K562 (cell line): ENCODE measurements around the gene RASGRP1. TPM values are rescaled to one million over a fixed set of nuclear protein-coding genes. Genes with fewer than 3 reads are reported as not detected.

Source experiments
- CBX8 ChIP-seq: fragments of 200-600 bp; sonication (generic); IDR thresholded peaks from 2 replicates; pipeline ENCODE4 v1.6.1; 2012; ENCODE audit warnings: borderline replicate concordance, mixed run types, low read depth, mild to moderate bottlenecking, moderate library complexity, mixed read lengths, low read length, control low read depth, inconsistent platforms; ENCODE audit not compliant: poor library complexity, severe bottlenecking; ENCODE audit errors: extremely low read depth
- DACH1 ChIP-seq: fragments of 450-650 bp; IDR thresholded peaks from 2 replicates; pipeline ENCODE4 v1.6.1; 2018; ENCODE audit not compliant: partially characterized antibody
- ELF1 ChIP-seq: fragments of 200-800 bp; sonication (Bioruptor generic); IDR thresholded peaks from 2 replicates; pipeline ENCODE4 v1.6.1; 2016; ENCODE audit warnings: missing genetic modification characterization, missing compliant biosample characterization
- GATAD2A ChIP-seq: fragments of 450-650 bp; IDR thresholded peaks from 2 replicates; pipeline ENCODE4 v1.6.1; 2017
- HNRNPUL1 ChIP-seq: fragments of 200-400 bp; formaldehyde crosslinking; IDR thresholded peaks from 2 replicates; pipeline ENCODE4 v1.6.1; 2017; ENCODE audit warnings: low read length
- LCOR ChIP-seq: sonication (generic); formaldehyde crosslinking; IDR thresholded peaks from 2 replicates; pipeline ENCODE4 v1.8.0; 2022; ENCODE audit warnings: mild to moderate bottlenecking, missing genetic modification reagents
- MAFF ChIP-seq: IDR thresholded peaks from 2 replicates; pipeline ENCODE4 v1.6.1; 2012; ENCODE audit warnings: low read length, improper control_type of control experiment
- MXI1 ChIP-seq: IDR thresholded peaks from 2 replicates; pipeline ENCODE4 v1.6.1; 2011; ENCODE audit warnings: low read depth, mild to moderate bottlenecking, improper control_type of control experiment, low read length
- POLR2B ChIP-seq: fragments of 450-650 bp; IDR thresholded peaks from 2 replicates; pipeline ENCODE4 v1.6.1; 2018; ENCODE audit warnings: low read depth; ENCODE audit not compliant: partially characterized antibody
- POLR3G ChIP-seq: IDR thresholded peaks from 2 replicates; pipeline ENCODE4 v1.6.1; 2011; ENCODE audit not compliant: insufficient read length, insufficient replicate concordance; ENCODE audit errors: extremely low read depth
- PRMT5 ChIP-seq: sonication (generic); formaldehyde crosslinking; IDR thresholded peaks from 2 replicates; pipeline ENCODE4 v1.5.0; 2020; ENCODE audit warnings: missing genetic modification reagents
- PTTG1 ChIP-seq: fragments of 450-650 bp; IDR thresholded peaks from 2 replicates; pipeline ENCODE4 v1.6.1; 2016; ENCODE audit warnings: low read depth, mild to moderate bottlenecking, missing genetic modification characterization, missing compliant biosample characterization
- RBFOX2 ChIP-seq: fragments of 200-400 bp; formaldehyde crosslinking; IDR thresholded peaks from 2 replicates; pipeline ENCODE4 v1.6.1; 2017; ENCODE audit warnings: low read depth, mild to moderate bottlenecking, low read length, moderate library complexity
- RFX1 ChIP-seq: fragments of 450-650 bp; IDR thresholded peaks from 2 replicates; pipeline ENCODE4 v1.6.1; 2016; ENCODE audit warnings: mild to moderate bottlenecking, moderate library complexity
- SMARCA4 ChIP-seq: fragments of 450-650 bp; IDR thresholded peaks from 2 replicates; pipeline ENCODE4 v1.6.1; 2016
- SMC3 ChIP-seq: conservative IDR thresholded peaks from 2 replicates; pipeline ENCODE4 v1.6.1; 2011; ENCODE audit warnings: low read depth, low read length, improper control_type of control experiment; ENCODE audit not compliant: insufficient read depth
- TCF7 ChIP-seq: sonication (generic); IDR thresholded peaks from 2 replicates; pipeline ENCODE4 v1.6.1; 2016; ENCODE audit warnings: antibody characterized with exemption, borderline replicate concordance
- USF2 ChIP-seq: sonication (generic); formaldehyde crosslinking; IDR thresholded peaks from 2 replicates; pipeline ENCODE4 v1.5.0; 2020; ENCODE audit warnings: missing genetic modification reagents
- ZNF175 ChIP-seq: fragments of 200-800 bp; sonication (Bioruptor generic); IDR thresholded peaks from 2 replicates; pipeline ENCODE4 v1.6.1; 2016; ENCODE audit warnings: low read depth, mild to moderate bottlenecking, missing genetic modification characterization, missing compliant biosample characterization
- ZNF316 ChIP-seq: fragments of 450-650 bp; IDR thresholded peaks from 2 replicates; pipeline ENCODE4 v1.6.1; 2016
- ZNF583 ChIP-seq: fragments of 250-450 bp; sonication (Bioruptor Pico); IDR thresholded peaks from 2 replicates; pipeline ENCODE4 v1.4.0; 2020
- polyA plus RNA-seq, 8 experiments: library from polyadenylated mRNA; depleted of rRNA in 4 of 8; stranded (reverse) in 5 of 8; unstranded in 3 of 8; fragments of >200 nt; fragmentation: Nextera tagmentation in 2 of 8; fragmentation: Illumina TruSeq in 1 of 8; extraction: Ambion mirVana in 2 of 8; extraction: Trizol in 1 of 8; gene quantifications; 2 replicates each; pipeline versions ENCODE4 v1.2.1 to v1.2.3, GENCODE V29; 2011 to 2014; ENCODE audit warnings: inconsistent platforms in 1 of 8, missing spikeins in 1 of 8
- total RNA-seq, 7 experiments: library from RNA; depleted of rRNA in 6 of 7; stranded (reverse); fragments of >200 nt in 6 of 7; fragmentation: Illumina TruSeq in 2 of 7; extraction: Trizol in 2 of 7; gene quantifications; 2 replicates each; pipeline versions ENCODE4 v1.2.1 to v1.2.3, GENCODE V29; 2011 to 2021; ENCODE audit warnings: low replicate concordance in 1 of 7
- TF ChIP-seq, protein P1 (sequence below): fragments of 250-450 bp; sonication (Bioruptor Pico); IDR thresholded peaks from 2 replicates; pipeline ENCODE4 v1.8.0; 2021; ENCODE audit warnings: mild to moderate bottlenecking, moderate library complexity
- TF ChIP-seq, protein P2 (sequence below): fragments of 250-450 bp; sonication (Bioruptor Pico); IDR thresholded peaks from 2 replicates; pipeline ENCODE4 v1.8.0; 2021; ENCODE audit warnings: borderline replicate concordance, mild to moderate bottlenecking, moderate library complexity; ENCODE audit not compliant: poor library complexity, severe bottlenecking
- TF ChIP-seq, protein P3 (sequence below), 2 experiments: fragments of 450-650 bp; IDR thresholded peaks; 2 replicates each; pipeline ENCODE4 v1.6.1; 2016

Gene RASGRP1
- total and polyA plus RNA-seq, 9 of the 15 experiments (the other 6 are each of a cell fraction or from before 2014, with no cell fraction given): 0.14 to 0.72 (median 0.31) TPM

DNA sequence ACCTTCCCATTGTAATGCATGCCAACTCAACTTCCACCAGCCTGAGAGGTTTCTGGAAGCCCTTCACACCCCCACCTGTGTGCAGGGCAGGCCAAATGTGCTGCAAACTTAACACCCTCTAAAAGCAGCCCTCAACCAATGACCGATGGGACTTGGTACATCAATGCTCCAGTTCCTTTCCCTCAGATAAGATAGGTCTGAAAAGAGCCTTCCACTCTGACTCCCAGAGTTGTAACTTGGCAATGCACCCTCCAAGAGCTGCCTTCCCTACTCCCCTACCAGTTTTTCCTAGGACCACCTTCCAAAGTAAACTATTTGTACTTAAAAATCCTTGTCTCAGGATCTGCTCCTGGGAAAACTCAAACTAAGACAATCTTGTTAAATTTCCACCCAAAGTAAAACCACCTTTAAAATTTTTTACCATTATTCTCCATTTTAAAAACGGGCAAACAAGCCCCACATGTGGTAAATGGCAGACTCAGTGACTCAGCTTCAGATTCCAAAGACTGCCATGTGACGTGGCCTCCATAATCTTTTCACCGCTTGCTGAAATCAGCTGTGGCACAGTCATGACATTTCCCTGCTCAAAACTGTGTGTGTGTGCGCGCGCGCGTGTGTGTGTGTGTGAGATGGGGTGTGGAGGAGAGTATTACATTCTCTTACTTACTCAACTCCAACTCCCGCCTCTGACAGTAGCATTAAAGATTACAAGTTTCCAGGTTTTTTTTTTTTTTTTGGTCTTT lies 17.2 kb downstream of the RASGRP1 start (continued):
- TF ChIP-seq CBX8: no peak
- TF ChIP-seq ZNF583 (CRISPR knock-in tag): no peak
- no peak for TF ChIP-seq ELF1 (tag)
- no peak for TF ChIP-seq RFX1
- TF ChIP-seq, protein P1, sequence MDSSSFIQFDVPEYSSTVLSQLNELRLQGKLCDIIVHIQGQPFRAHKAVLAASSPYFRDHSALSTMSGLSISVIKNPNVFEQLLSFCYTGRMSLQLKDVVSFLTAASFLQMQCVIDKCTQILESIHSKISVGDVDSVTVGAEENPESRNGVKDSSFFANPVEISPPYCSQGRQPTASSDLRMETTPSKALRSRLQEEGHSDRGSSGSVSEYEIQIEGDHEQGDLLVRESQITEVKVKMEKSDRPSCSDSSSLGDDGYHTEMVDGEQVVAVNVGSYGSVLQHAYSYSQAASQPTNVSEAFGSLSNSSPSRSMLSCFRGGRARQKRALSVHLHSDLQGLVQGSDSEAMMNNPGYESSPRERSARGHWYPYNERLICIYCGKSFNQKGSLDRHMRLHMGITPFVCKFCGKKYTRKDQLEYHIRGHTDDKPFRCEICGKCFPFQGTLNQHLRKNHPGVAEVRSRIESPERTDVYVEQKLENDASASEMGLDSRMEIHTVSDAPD (CRISPR knock-in tag): no peak
- 0 out of 2 replicates have a peak, but pooled peaks have one; percentile 30 for TF ChIP-seq ZNF316
- TF ChIP-seq MXI1: 0 out of 2 replicates have a peak, but pooled peaks have one; percentile 29
- TF ChIP-seq RBFOX2: no peak
- TF ChIP-seq, protein P2, sequence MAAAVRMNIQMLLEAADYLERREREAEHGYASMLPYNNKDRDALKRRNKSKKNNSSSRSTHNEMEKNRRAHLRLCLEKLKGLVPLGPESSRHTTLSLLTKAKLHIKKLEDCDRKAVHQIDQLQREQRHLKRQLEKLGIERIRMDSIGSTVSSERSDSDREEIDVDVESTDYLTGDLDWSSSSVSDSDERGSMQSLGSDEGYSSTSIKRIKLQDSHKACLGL (CRISPR knock-in tag): no peak
- peak; percentile 64; the same call in 1 of the 2 replicates for TF ChIP-seq ZNF175 (CRISPR knock-in tag)
- TF ChIP-seq, protein P3, sequence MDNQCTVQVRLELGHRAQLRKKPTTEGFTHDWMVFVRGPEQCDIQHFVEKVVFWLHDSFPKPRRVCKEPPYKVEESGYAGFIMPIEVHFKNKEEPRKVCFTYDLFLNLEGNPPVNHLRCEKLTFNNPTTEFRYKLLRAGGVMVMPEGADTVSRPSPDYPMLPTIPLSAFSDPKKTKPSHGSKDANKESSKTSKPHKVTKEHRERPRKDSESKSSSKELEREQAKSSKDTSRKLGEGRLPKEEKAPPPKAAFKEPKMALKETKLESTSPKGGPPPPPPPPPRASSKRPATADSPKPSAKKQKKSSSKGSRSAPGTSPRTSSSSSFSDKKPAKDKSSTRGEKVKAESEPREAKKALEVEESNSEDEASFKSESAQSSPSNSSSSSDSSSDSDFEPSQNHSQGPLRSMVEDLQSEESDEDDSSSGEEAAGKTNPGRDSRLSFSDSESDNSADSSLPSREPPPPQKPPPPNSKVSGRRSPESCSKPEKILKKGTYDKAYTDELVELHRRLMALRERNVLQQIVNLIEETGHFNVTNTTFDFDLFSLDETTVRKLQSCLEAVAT (IDR thresholded peaks at IDR 0.05): no peak
- no peak for TF ChIP-seq SMC3
- TF ChIP-seq MAFF: peak; percentile 33; the same call in 1 of the 2 replicates
- TF ChIP-seq POLR2B: no peak
- no peak for TF ChIP-seq POLR3G
- peak; percentile 78 for TF ChIP-seq DACH1
- no peak for TF ChIP-seq PTTG1
- peak; percentile 25; the same call in 1 of the 2 replicates for TF ChIP-seq SMARCA4
- no peak for TF ChIP-seq GATAD2A
- no peak for TF ChIP-seq TCF7
- TF ChIP-seq LCOR (CRISPR knock-in tag): no peak
- no peak for TF ChIP-seq HNRNPUL1
- no peak for TF ChIP-seq PRMT5 (CRISPR knock-in tag)
- peak; percentile 31; the same call in 1 of the 2 replicates for TF ChIP-seq USF2 (CRISPR knock-in tag)
